Neural crest cell (in vitro differentiated cells): ENCODE data around the gene ACSM4. TPM values are rescaled to one million over a fixed set of nuclear protein-coding genes. Genes with fewer than 3 reads are reported as not detected.

Experiments used
- DNase-seq: peaks from one replicate; pipeline ENCODE4 v3.0.0; 2021; ENCODE audit warnings: low read depth, mixed read lengths, low spot score
- H3K27ac Mint-ChIP-seq: one replicate; pipeline ENCODE4 v1.8.0; 2021; ENCODE audit warnings: mild to moderate bottlenecking, mixed read lengths; ENCODE audit not compliant: unreplicated experiment
- H3K27me3 Mint-ChIP-seq: 2 replicates; pipeline ENCODE4 v1.8.0; 2021; ENCODE audit warnings: low read depth, mild to moderate bottlenecking, mixed read lengths
- H3K36me3 Mint-ChIP-seq: 2 replicates; pipeline ENCODE4 v1.8.0; 2021; ENCODE audit warnings: low read depth, mild to moderate bottlenecking, mixed read lengths
- H3K4me1 Mint-ChIP-seq: 2 replicates; pipeline ENCODE4 v1.8.0; 2021; ENCODE audit warnings: mixed read lengths
- H3K4me3 Mint-ChIP-seq: one replicate; pipeline ENCODE4 v1.8.0; 2021; ENCODE audit warnings: mild to moderate bottlenecking, mixed read lengths
- H3K9me3 Mint-ChIP-seq: 2 replicates; pipeline ENCODE4 v1.8.0; 2021; ENCODE audit warnings: mixed read lengths
- CTCF ChIP-seq: fragments of 200-600 bp; sonication (generic); conservative IDR thresholded peaks from 2 replicates; pipeline ENCODE4 v1.5.0; 2021; ENCODE audit warnings: antibody characterized with exemption, mild to moderate bottlenecking
- total RNA-seq: library from RNA; stranded (reverse); gene quantifications from 2 replicates; pipeline ENCODE4 v1.2.1, GENCODE V29; 2021

The ACSM4 gene
- total RNA-seq, 1 donor from 2014 or later, result not detected

- no peak for TF ChIP-seq CTCF
- H3K9me3 Mint-ChIP-seq, result no peaks in the 10 kb centered on the region
- H3K27me3 Mint-ChIP-seq, result no peaks in the 10 kb centered on the region
- H3K27ac Mint-ChIP-seq, result no peak overlapping the region
- no peak overlapping the region for H3K4me3 Mint-ChIP-seq
- no peak for DNase-seq
- no peaks in the 10 kb centered on the region for H3K4me1 Mint-ChIP-seq
- H3K36me3 Mint-ChIP-seq, result no peaks in the 10 kb centered on the region
Measured at GRCh38 chr12:7369274-7369729, 65.4 kb downstream of the ACSM4 start.

- no peak for DNase-seq
- H3K4me3 Mint-ChIP-seq, result no peak overlapping the region
- no peaks in the 10 kb centered on the region for H3K36me3 Mint-ChIP-seq
- no peaks in the 10 kb centered on the region for H3K9me3 Mint-ChIP-seq
- H3K27ac Mint-ChIP-seq, result no peak overlapping the region
- no peaks in the 10 kb centered on the region for H3K4me1 Mint-ChIP-seq
- H3K27me3 Mint-ChIP-seq, result no peaks in the 10 kb centered on the region
- no peak for TF ChIP-seq CTCF
Measured at GRCh38 chr12:7373226-7373625, 69.4 kb downstream of the ACSM4 start.

GRCh38 chr12:7374423-7375144, 70.7 kb downstream of the ACSM4 start:
- TF ChIP-seq CTCF, result peak; percentile 55
- no peaks in the 10 kb centered on the region for H3K9me3 Mint-ChIP-seq
- no peak overlapping the region for H3K27ac Mint-ChIP-seq
- no peaks in the 10 kb centered on the region for H3K4me1 Mint-ChIP-seq
- no peaks in the 10 kb centered on the region for H3K36me3 Mint-ChIP-seq
- H3K27me3 Mint-ChIP-seq, result no peaks in the 10 kb centered on the region
- no peak for DNase-seq
- H3K4me3 Mint-ChIP-seq, result no peak overlapping the region

GRCh38 chr12:7375145-7375543, 71.3 kb downstream of the ACSM4 start:
- Mint-ChIP-seq H3K4me1 (no peaks in the 10 kb centered on the region), H3K4me3 (no peak overlapping the region), H3K27me3 (no peaks in the 10 kb centered on the region), H3K36me3 (no peaks in the 10 kb centered on the region), H3K9me3 (no peaks in the 10 kb centered on the region), H3K27ac (no peak overlapping the region)
- TF ChIP-seq CTCF, result no peak
- DNase-seq, result no peak

- no peak for TF ChIP-seq CTCF
- no peak for DNase-seq
- Mint-ChIP-seq H3K27ac (no peak overlapping the region), H3K27me3 (no peaks in the 10 kb centered on the region), H3K9me3 (no peaks in the 10 kb centered on the region), H3K4me3 (no peak overlapping the region), H3K36me3 (no peaks in the 10 kb centered on the region), H3K4me1 (no peaks in the 10 kb centered on the region)
Measured at GRCh38 chr12:7376196-7376595, 72.3 kb downstream of the ACSM4 start.

Other genes starting within 250 kb of the ACSM4 start
- 2.2 and 3.6 TPM in 2 replicates for gene C1S, start 243.4 kb upstream of the ACSM4 start, total RNA-seq
- gene C1R, start 211.6 kb upstream of the ACSM4 start, total RNA-seq, result 4.0 and 5.3 TPM in 2 replicates
- gene C1RL, start 194.9 kb upstream of the ACSM4 start, total RNA-seq, result 12.8 and 15.3 TPM in 2 replicates
- 0.65 and 1.0 TPM in 2 replicates for gene RBP5, start 175.2 kb upstream of the ACSM4 start, total RNA-seq
- 28.2 and 30.4 TPM in 2 replicates for gene CLSTN3, start 173.7 kb upstream of the ACSM4 start, total RNA-seq
- 40.2 and 42.2 TPM in 2 replicates for gene PEX5, start 114.4 kb upstream of the ACSM4 start, total RNA-seq
- gene CD163L1, start 140.1 kb downstream of the ACSM4 start, total RNA-seq, result 1.2 and 1.6 TPM in 2 replicates
- gene CD163, start 199.7 kb downstream of the ACSM4 start, total RNA-seq, result not detected in 2 replicates